Caco-2 (cell line): ENCODE results near the gene NLRP12. TPM values are rescaled to one million over a fixed set of nuclear protein-coding genes. Genes with fewer than 3 reads are reported as not detected.
"Not testable (repeated sequence)": the region's sequence is repeated elsewhere in the genome, so short reads cannot be mapped to it uniquely, and the experiment has no call there.

Experiments
- BruUV-seq: library from RNA; stranded (reverse); fragments of 400-500 nt; replicated peaks from 2 replicates; lab custom pipeline; 2021; lab: Mats Ljungman, UMichigan
- CTCF ChIA-PET: fragments of 300-600 bp; sonication (Branson Sonifier 250); formaldehyde crosslinking; loops from one replicate; lab custom pipeline; 2022; ENCODE audit warnings: antibody characterized with exemption; lab: Charles Lee
- POLR2A ChIA-PET: fragments of 300-600 bp; sonication (Branson Sonifier 250); formaldehyde crosslinking; loops from one replicate; lab custom pipeline; 2022; ENCODE audit warnings: antibody characterized with exemption; lab: Charles Lee
- DNase-seq, 2 experiments: peaks; one replicate each; pipeline versions ENCODE4 v3.0.0 to v3.0.0-alpha.2; 2020 to 2022
- H3K27me3 ChIP-seq: replicated peaks from 2 replicates; pipeline ENCODE4 v1.6.0; 2011; ENCODE audit warnings: low read length; ENCODE audit not compliant: control insufficient read depth, insufficient read depth
- H3K36me3 ChIP-seq: 2 replicates; pipeline ENCODE4 v1.5.1; 2011; ENCODE audit warnings: low read length; ENCODE audit not compliant: control insufficient read depth, insufficient read depth
- H3K4me1 ChIP-seq: fragments of 250-450 bp; sonication (Bioruptor Pico); 2 replicates; pipeline ENCODE4 v1.5.1; 2020; ENCODE audit warnings: mild to moderate bottlenecking
- H3K4me3 ChIP-seq: 2 replicates; pipeline ENCODE4 v1.5.1; 2011; ENCODE audit warnings: low read depth, mild to moderate bottlenecking, control low read depth, low read length
- H3K9me3 ChIP-seq: fragments of 250-450 bp; sonication (Bioruptor Pico); 2 replicates; pipeline ENCODE4 v1.5.1; 2020; ENCODE audit warnings: mild to moderate bottlenecking, moderate library complexity
- H3K27ac Mint-ChIP-seq: one replicate; pipeline ENCODE4 v1.8.0; 2022; ENCODE audit warnings: mixed read lengths; ENCODE audit not compliant: unreplicated experiment
- H3K27me3 Mint-ChIP-seq: one replicate; pipeline ENCODE4 v1.8.0; 2022; ENCODE audit warnings: mixed read lengths; ENCODE audit not compliant: insufficient read depth, unreplicated experiment
- H3K36me3 Mint-ChIP-seq: one replicate; pipeline ENCODE4 v1.8.0; 2022; ENCODE audit warnings: mild to moderate bottlenecking, mixed read lengths; ENCODE audit not compliant: insufficient read depth, unreplicated experiment
- H3K4me1 Mint-ChIP-seq: one replicate; pipeline ENCODE4 v1.8.0; 2022; ENCODE audit warnings: low read depth, mixed read lengths; ENCODE audit not compliant: unreplicated experiment
- H3K4me3 Mint-ChIP-seq: one replicate; pipeline ENCODE4 v1.8.0; 2022; ENCODE audit warnings: mild to moderate bottlenecking, moderate library complexity, mixed read lengths; ENCODE audit not compliant: unreplicated experiment
- H3K9me3 Mint-ChIP-seq: one replicate; pipeline ENCODE4 v1.8.0; 2022; ENCODE audit warnings: mixed read lengths; ENCODE audit not compliant: unreplicated experiment
- CTCF ChIP-seq, 2 experiments: fragments of 200-600 bp in 1 of 2; IDR thresholded peaks; 1 replicate in 1 of 2; 2 replicates in 1 of 2; pipeline versions ENCODE4 v1.5.1 to v1.8.0; 2011 to 2022; ENCODE audit warnings: antibody characterized with exemption in 1 of 2, control low read depth in 1 of 2, inconsistent platforms in 1 of 2, low read depth in 1 of 2, low read length in 1 of 2, mild to moderate bottlenecking in 1 of 2, moderate library complexity in 1 of 2; ENCODE audit not compliant: insufficient read depth in 1 of 2, severe bottlenecking in 1 of 2, unreplicated experiment in 1 of 2
- intact Hi-C: fragments of 100-400 bp; cut with micrococcal nuclease; formaldehyde crosslinking; loops from one replicate; pipeline ENCODE4 v1.10.0; 2022; ENCODE audit not compliant: unreplicated experiment
- total RNA-seq: library from RNA; stranded (reverse); gene quantifications from 2 replicates; pipeline ENCODE4 v1.2.3, GENCODE V29; 2022

Gene NLRP12
- total RNA-seq, 1 experiment from 2014 or later, result not detected

- Mint-ChIP-seq H3K4me1 (peaks cover 6% of the 10 kb centered on the region), H3K27ac (no peak overlapping the region), H3K9me3 (peaks cover 14% of the 10 kb centered on the region), H3K4me3 (no peak overlapping the region), H3K36me3 (no peaks in the 10 kb centered on the region), H3K27me3 (no peaks in the 10 kb centered on the region)
- CTCF ChIA-PET, result interaction anchor here (0.5 kb wide), 1 partner anchor 84 kb away, joined by 3 read pairs; no protein-coding TSS in a partner anchor
- no TSS peak for BruUV-seq
- TF ChIP-seq CTCF (IDR thresholded peaks at IDR 0.05; ENCODE audit: insufficient read depth in 1 of 2, low read depth in 1 of 2, low read length in 1 of 2, severe bottlenecking in 1 of 2, unreplicated experiment in 1 of 2), result no peak
- intact Hi-C loops, result no loop called here
- Histone ChIP-seq H3K4me1 (no peaks in the 10 kb centered on the region), H3K36me3 (no peaks in the 10 kb centered on the region), H3K27me3 (no peaks in the 10 kb centered on the region), H3K9me3 (no peaks in the 10 kb centered on the region), H3K4me3 (no peak overlapping the region)
- DNase-seq, result no peak
- POLR2A ChIA-PET, result no interaction called here
Measured at GRCh38 chr19:53847555-53847954, 23.4 kb upstream of the NLRP12 start.

GRCh38 chr19:53844849-53845246 is 20.7 kb upstream of the NLRP12 start:
- no peaks in the 10 kb centered on the region for H3K36me3 ChIP-seq
- DNase-seq, result no peak
- H3K9me3 ChIP-seq, result no peaks in the 10 kb centered on the region
- H3K27me3 ChIP-seq, result no peaks in the 10 kb centered on the region
- intact Hi-C loops, result loop anchor here (5.0 kb wide), 1 partner anchor 648 kb away; no protein-coding TSS in a partner anchor
- no peak overlapping the region for H3K4me3 Mint-ChIP-seq
- BruUV-seq, result no TSS peak
- peaks cover 12% of the 10 kb centered on the region for H3K9me3 Mint-ChIP-seq
- CTCF ChIA-PET, result no interaction called here
- no peaks in the 10 kb centered on the region for H3K4me1 ChIP-seq
- no peaks in the 10 kb centered on the region for H3K27me3 Mint-ChIP-seq
- no peak overlapping the region for H3K4me3 ChIP-seq
- peaks cover 6% of the 10 kb centered on the region for H3K4me1 Mint-ChIP-seq
- H3K27ac Mint-ChIP-seq, result no peak overlapping the region
- TF ChIP-seq CTCF (IDR thresholded peaks at IDR 0.05; ENCODE audit: insufficient read depth in 1 of 2, low read depth in 1 of 2, low read length in 1 of 2, severe bottlenecking in 1 of 2, unreplicated experiment in 1 of 2), result no peak
- POLR2A ChIA-PET, result no interaction called here
- H3K36me3 Mint-ChIP-seq, result no peaks in the 10 kb centered on the region

GRCh38 chr19:53840914-53841313 is 16.8 kb upstream of the NLRP12 start:
- H3K27me3 ChIP-seq, H3K27ac Mint-ChIP-seq, H3K4me1 Mint-ChIP-seq, H3K9me3 Mint-ChIP-seq, POLR2A ChIA-PET, H3K9me3 ChIP-seq, BruUV-seq, H3K36me3 Mint-ChIP-seq, H3K4me3 Mint-ChIP-seq, H3K4me3 ChIP-seq, DNase-seq, H3K36me3 ChIP-seq, H3K27me3 Mint-ChIP-seq, H3K4me1 ChIP-seq: not testable (repeated sequence)
- CTCF ChIA-PET, result interaction anchor here (0.7 to 1.0 kb wide), 2 partner anchors 174 to 201 kb away, joined by 3 read pairs; no protein-coding TSS in a partner anchor
- intact Hi-C loops, result loop anchor here (5.0 kb wide), 1 partner anchor 644 kb away; no protein-coding TSS in a partner anchor

GRCh38 chr19:53840241-53840640 is 16.1 kb upstream of the NLRP12 start:
- H3K27me3 ChIP-seq, H3K9me3 Mint-ChIP-seq, H3K4me1 ChIP-seq, H3K9me3 ChIP-seq, H3K4me1 Mint-ChIP-seq, H3K27me3 Mint-ChIP-seq, POLR2A ChIA-PET, H3K36me3 Mint-ChIP-seq, DNase-seq, H3K27ac Mint-ChIP-seq, BruUV-seq, H3K36me3 ChIP-seq, CTCF ChIA-PET, H3K4me3 ChIP-seq, H3K4me3 Mint-ChIP-seq: not testable (repeated sequence)
- intact Hi-C loops, result loop anchor here (5.0 kb wide), 1 partner anchor 643 kb away; no protein-coding TSS in a partner anchor

- H3K36me3 Mint-ChIP-seq, CTCF ChIA-PET, POLR2A ChIA-PET, H3K4me3 ChIP-seq, H3K27me3 ChIP-seq, H3K9me3 Mint-ChIP-seq, BruUV-seq, H3K27me3 Mint-ChIP-seq, DNase-seq, H3K9me3 ChIP-seq, H3K4me1 ChIP-seq, H3K4me1 Mint-ChIP-seq, H3K4me3 Mint-ChIP-seq, intact Hi-C loops, H3K36me3 ChIP-seq: not testable (repeated sequence)
- H3K27ac Mint-ChIP-seq, result peak overlapping the region; percentile 42
Measured at GRCh38 chr19:53838446-53838845, 14.3 kb upstream of the NLRP12 start.

- H3K9me3 ChIP-seq, BruUV-seq, H3K27me3 ChIP-seq, H3K27me3 Mint-ChIP-seq, H3K4me1 Mint-ChIP-seq, H3K4me3 ChIP-seq, POLR2A ChIA-PET, H3K36me3 Mint-ChIP-seq, H3K4me3 Mint-ChIP-seq, CTCF ChIA-PET, H3K36me3 ChIP-seq, DNase-seq, H3K4me1 ChIP-seq, H3K9me3 Mint-ChIP-seq, intact Hi-C loops: not testable (repeated sequence)
- H3K27ac Mint-ChIP-seq, result peak overlapping the region; percentile 33
Measured at GRCh38 chr19:53832861-53833260, 8.7 kb upstream of the NLRP12 start.
